IPS-18a (cell line): ENCODE measurements around the gene C1QTNF8.

Experiments used
- H3K27ac ChIP-seq: one replicate; pipeline ENCODE4 v1.5.1; 2013; ENCODE audit warnings: low read length
- H3K27me3 ChIP-seq: one replicate; pipeline ENCODE4 v1.6.1; 2013; ENCODE audit warnings: mild to moderate bottlenecking, low read length; ENCODE audit not compliant: control insufficient read depth, insufficient read depth
- H3K36me3 ChIP-seq: one replicate; pipeline ENCODE4 v1.6.1; 2013; ENCODE audit warnings: low read depth, low read length; ENCODE audit not compliant: control insufficient read depth
- H3K4me1 ChIP-seq: one replicate; pipeline ENCODE4 v1.6.1; 2013; ENCODE audit warnings: low read depth, low read length; ENCODE audit not compliant: control insufficient read depth
- H3K4me3 ChIP-seq: one replicate; pipeline ENCODE4 v1.5.1; 2013; ENCODE audit warnings: low read length
- H3K9ac ChIP-seq: one replicate; pipeline ENCODE4 v1.6.1; 2013; ENCODE audit warnings: mild to moderate bottlenecking, low read length, moderate library complexity
- H3K9me3 ChIP-seq: one replicate; pipeline ENCODE4 v1.6.1; 2013; ENCODE audit warnings: low read depth, low read length; ENCODE audit not compliant: control insufficient read depth

C1QTNF8 gene

GRCh38 chr16:1134776-1135458 is 38.9 kb upstream of the C1QTNF8 start:
- H3K36me3 ChIP-seq = no peaks in the 10 kb centered on the region
- no peak overlapping the region for H3K27ac ChIP-seq
- H3K27me3 ChIP-seq = no peaks in the 10 kb centered on the region

DNA sequence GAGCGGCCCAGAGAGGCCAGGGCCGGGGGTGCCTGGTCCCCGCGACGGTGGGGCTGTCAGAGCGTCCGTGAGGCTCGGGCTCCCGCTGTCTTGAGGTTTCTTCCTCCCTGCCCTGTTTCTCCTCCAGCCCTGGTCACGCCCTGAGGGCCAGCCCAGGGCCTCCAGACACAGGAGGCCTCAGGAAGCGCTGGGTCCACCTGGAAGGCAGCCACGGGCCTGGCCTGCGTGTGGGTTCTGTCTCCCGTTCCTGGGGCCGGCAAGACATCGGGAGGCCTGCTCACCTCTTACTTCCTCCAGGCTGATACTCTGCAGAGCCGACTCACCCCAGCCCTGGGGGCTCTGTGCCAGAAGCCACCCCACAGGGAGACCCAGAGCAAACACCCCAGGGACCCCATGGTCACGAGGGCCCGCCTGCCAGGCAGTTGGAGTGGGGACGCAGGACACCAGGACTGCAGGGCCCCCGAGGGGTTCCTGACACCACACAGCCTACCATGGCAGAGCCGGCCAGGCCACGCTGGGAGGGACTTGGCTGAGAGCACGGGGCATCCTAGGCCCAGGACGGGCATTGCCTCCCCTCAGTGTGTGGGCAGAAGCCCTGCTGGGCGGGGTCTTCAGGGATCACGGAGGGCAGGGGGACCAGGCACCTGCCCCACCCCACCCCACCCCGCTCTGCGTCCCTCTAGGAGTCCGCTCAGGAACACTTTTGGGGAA is 37.9 kb upstream of the C1QTNF8 start:
- Histone ChIP-seq H3K27me3 (no peaks in the 10 kb centered on the region), H3K9me3 (no peaks in the 10 kb centered on the region), H3K4me3 (no peak overlapping the region), H3K9ac (no peak overlapping the region), H3K27ac (no peak overlapping the region), H3K4me1 (no peaks in the 10 kb centered on the region), H3K36me3 (no peaks in the 10 kb centered on the region)

More at GRCh38 chr16:1134776-1135458, 38.9 kb upstream of the C1QTNF8 start:
- Histone ChIP-seq H3K4me3 (no peak overlapping the region), H3K4me1 (no peaks in the 10 kb centered on the region), H3K9ac (no peak overlapping the region), H3K9me3 (no peaks in the 10 kb centered on the region)

DNA sequence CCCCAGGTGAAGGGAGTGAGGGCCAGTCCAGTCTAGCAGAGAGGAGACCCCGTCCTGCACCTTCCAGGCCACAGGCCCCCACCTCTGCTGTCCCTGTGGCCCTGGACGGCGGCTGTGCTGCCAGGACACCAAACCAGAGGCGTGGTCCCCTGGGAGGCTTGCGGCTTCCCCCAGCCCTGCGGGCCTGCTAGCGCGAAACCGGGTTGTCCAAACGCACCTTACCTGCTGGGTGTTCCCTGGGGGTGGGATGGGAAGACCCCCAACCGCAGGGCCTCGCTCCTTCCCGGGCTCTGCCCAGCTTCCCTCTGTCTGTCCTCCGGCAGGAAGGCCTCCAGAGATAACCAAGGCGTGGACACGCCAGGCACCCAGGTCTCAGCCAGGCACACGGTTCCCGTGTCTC is 37.2 kb upstream of the C1QTNF8 start:
- no peak overlapping the region for H3K9ac ChIP-seq
- H3K4me1 ChIP-seq = no peaks in the 10 kb centered on the region
- no peak overlapping the region for H3K4me3 ChIP-seq
- no peaks in the 10 kb centered on the region for H3K36me3 ChIP-seq
- H3K9me3 ChIP-seq = no peaks in the 10 kb centered on the region
- no peaks in the 10 kb centered on the region for H3K27me3 ChIP-seq
- no peak overlapping the region for H3K27ac ChIP-seq

DNA sequence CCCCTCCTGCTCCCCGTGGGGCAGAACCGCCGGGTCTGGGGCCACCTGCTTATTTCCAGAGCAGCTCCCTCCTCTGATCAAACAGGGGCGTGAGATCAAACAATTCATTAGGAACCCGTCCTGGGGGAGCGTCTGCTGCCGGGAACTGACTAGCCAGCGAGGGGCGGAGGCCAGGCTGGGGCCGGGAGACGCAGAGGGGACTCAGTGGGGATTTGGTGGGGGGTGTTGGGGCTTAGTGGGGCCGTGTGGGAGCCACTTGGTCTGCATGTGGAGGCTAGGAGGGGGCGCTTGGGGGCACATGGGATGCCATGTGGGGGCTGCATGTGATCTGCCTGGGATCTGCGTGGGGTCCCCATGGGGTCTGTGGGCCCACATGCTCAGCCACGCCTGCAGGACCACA is 36.4 kb upstream of the C1QTNF8 start:
- H3K27ac ChIP-seq = no peak overlapping the region
- no peaks in the 10 kb centered on the region for H3K36me3 ChIP-seq
- no peaks in the 10 kb centered on the region for H3K9me3 ChIP-seq
- no peaks in the 10 kb centered on the region for H3K27me3 ChIP-seq
- H3K9ac ChIP-seq = no peak overlapping the region
- H3K4me1 ChIP-seq = no peaks in the 10 kb centered on the region
- no peak overlapping the region for H3K4me3 ChIP-seq

- Histone ChIP-seq H3K9me3 (no peaks in the 10 kb centered on the region), H3K27me3 (no peaks in the 10 kb centered on the region), H3K27ac (no peak overlapping the region), H3K9ac (no peak overlapping the region), H3K36me3 (no peaks in the 10 kb centered on the region), H3K4me3 (no peak overlapping the region), H3K4me1 (no peaks in the 10 kb centered on the region)
Observed at GRCh38 chr16:1131378-1131994, 35.4 kb upstream of the C1QTNF8 start.

DNA sequence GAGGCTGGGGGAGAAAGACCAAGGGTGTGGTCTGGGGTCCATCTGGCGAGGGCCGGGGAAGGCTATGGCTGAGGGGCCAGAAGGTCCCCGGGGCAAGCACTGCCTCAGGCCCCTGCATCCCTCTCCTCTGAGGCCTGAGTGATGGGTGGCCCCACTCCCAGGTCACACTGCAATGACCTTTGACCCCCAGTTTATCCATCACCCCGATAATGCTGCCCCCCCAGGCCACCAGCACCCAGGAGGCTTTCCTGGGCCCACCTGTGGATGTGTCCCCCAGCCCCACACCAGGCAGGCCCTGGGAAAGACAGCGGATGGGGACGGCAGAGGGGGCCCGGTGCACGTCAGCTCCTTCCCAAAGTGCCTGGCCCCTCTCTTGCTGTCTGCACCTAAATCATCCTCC is 34.3 kb upstream of the C1QTNF8 start:
- no peaks in the 10 kb centered on the region for H3K36me3 ChIP-seq
- no peak overlapping the region for H3K9ac ChIP-seq
- H3K27me3 ChIP-seq = no peaks in the 10 kb centered on the region
- no peaks in the 10 kb centered on the region for H3K4me1 ChIP-seq
- no peak overlapping the region for H3K4me3 ChIP-seq
- H3K27ac ChIP-seq = no peak overlapping the region
- H3K9me3 ChIP-seq = no peaks in the 10 kb centered on the region

GRCh38 chr16:1129106-1129960 is 33.3 kb upstream of the C1QTNF8 start:
- H3K4me1 ChIP-seq = no peaks in the 10 kb centered on the region
- H3K27ac ChIP-seq = no peak overlapping the region
- no peaks in the 10 kb centered on the region for H3K36me3 ChIP-seq
- H3K9ac ChIP-seq = no peak overlapping the region
- no peaks in the 10 kb centered on the region for H3K27me3 ChIP-seq
- H3K9me3 ChIP-seq = no peaks in the 10 kb centered on the region
- H3K4me3 ChIP-seq = no peak overlapping the region

- Histone ChIP-seq H3K9ac (no peak overlapping the region), H3K36me3 (no peaks in the 10 kb centered on the region), H3K4me1 (no peaks in the 10 kb centered on the region), H3K4me3 (no peak overlapping the region), H3K27me3 (no peaks in the 10 kb centered on the region), H3K27ac (no peak overlapping the region), H3K9me3 (no peaks in the 10 kb centered on the region)
Observed at GRCh38 chr16:1127971-1128715, 32.1 kb upstream of the C1QTNF8 start.

- Histone ChIP-seq H3K4me3 (no peak overlapping the region), H3K36me3 (no peaks in the 10 kb centered on the region), H3K4me1 (no peaks in the 10 kb centered on the region), H3K27me3 (no peaks in the 10 kb centered on the region), H3K9me3 (no peaks in the 10 kb centered on the region), H3K9ac (no peak overlapping the region), H3K27ac (no peak overlapping the region)
Observed at GRCh38 chr16:1127101-1127500, 31.1 kb upstream of the C1QTNF8 start.

DNA sequence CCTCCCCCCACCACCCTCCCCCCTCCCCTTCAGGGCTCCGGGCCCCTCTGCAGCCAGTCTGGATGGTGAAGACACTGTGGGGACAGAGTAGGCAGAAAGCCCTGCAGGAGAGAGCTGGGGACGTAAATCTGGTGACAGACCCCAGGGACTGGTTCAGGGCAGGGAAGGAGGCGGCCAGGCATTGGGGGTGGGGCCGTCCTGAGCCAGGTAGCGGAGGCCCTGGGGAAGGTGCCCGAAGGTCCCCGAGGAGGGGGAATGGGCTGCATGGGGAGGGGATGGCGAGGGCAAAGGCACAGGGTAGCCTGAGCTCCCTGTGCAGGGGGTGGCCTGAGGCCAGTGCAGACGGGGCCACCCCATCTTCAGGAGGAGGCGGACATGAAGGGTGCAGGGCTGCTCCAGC is 30.5 kb upstream of the C1QTNF8 start:
- Histone ChIP-seq H3K27ac (no peak overlapping the region), H3K4me1 (no peaks in the 10 kb centered on the region), H3K36me3 (no peaks in the 10 kb centered on the region), H3K27me3 (no peaks in the 10 kb centered on the region), H3K9me3 (no peaks in the 10 kb centered on the region), H3K9ac (no peak overlapping the region), H3K4me3 (no peak overlapping the region)

DNA sequence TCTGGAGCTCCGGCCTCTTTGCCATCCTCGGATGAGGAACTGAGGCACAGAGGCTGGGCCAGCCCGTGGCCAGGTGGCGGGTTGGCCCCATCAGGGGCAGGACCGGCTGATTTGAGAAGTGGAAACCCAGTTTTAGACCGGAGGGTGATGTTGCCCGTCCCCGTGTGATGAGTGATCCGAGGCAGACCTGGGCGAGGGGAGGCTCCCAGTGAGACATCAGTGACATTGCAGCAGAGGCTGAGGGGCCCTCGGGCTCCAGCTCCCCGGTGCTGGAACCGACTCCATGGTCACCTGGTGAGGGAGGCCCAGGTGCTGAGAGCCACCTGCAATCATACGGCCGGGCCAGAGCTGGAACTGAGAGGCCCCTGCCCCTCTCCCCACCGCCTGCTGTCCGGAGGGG is 30.0 kb upstream of the C1QTNF8 start:
- Histone ChIP-seq H3K27ac (no peak overlapping the region), H3K9me3 (no peaks in the 10 kb centered on the region), H3K4me1 (no peaks in the 10 kb centered on the region), H3K4me3 (no peak overlapping the region), H3K36me3 (no peaks in the 10 kb centered on the region), H3K27me3 (no peaks in the 10 kb centered on the region), H3K9ac (no peak overlapping the region)
